Effector memory CD8-positive, alpha-beta T cell (primary cell): ENCODE measurements around the gene VIPR1.
A peak's percentile ranks its signal among the peaks of the same experiment; 100 is the strongest.

ENCODE experiments used
- ATAC-seq: fragments of 150-1000 bp; cut with Tn5 transposase; replicated peaks from 2 replicates; pipeline ENCODE4 v1.10.0; 2021; ENCODE audit warnings: mild to moderate bottlenecking, moderate library complexity
- DNase-seq, 3 experiments: peaks; one replicate each; pipeline ENCODE4 v3.0.0; 2021
- H3K27ac Mint-ChIP-seq, 2 donors: one replicate each; pipeline ENCODE4 v1.8.0; 2022; ENCODE audit warnings: mild to moderate bottlenecking in 2 of 2, mixed read lengths in 2 of 2, moderate library complexity in 2 of 2
- H3K27me3 Mint-ChIP-seq, 2 donors: one replicate each; pipeline ENCODE4 v1.8.0; 2022; ENCODE audit warnings: mixed read lengths in 2 of 2
- H3K36me3 Mint-ChIP-seq: one replicate; pipeline ENCODE4 v1.8.0; 2022; ENCODE audit warnings: mild to moderate bottlenecking, moderate library complexity, mixed read lengths; ENCODE audit not compliant: insufficient read depth
- H3K4me1 Mint-ChIP-seq, 2 donors: one replicate each; pipeline ENCODE4 v1.8.0; 2022; ENCODE audit warnings: low read depth in 2 of 2, mixed read lengths in 2 of 2
- H3K4me3 Mint-ChIP-seq, 2 donors: one replicate each; pipeline ENCODE4 v1.8.0; 2022; ENCODE audit warnings: mild to moderate bottlenecking in 2 of 2, mixed read lengths in 2 of 2, moderate library complexity in 2 of 2
- H3K9me3 Mint-ChIP-seq, 2 donors: one replicate each; pipeline ENCODE4 v1.8.0; 2022; ENCODE audit warnings: mixed read lengths in 2 of 2

Gene VIPR1

DNA sequence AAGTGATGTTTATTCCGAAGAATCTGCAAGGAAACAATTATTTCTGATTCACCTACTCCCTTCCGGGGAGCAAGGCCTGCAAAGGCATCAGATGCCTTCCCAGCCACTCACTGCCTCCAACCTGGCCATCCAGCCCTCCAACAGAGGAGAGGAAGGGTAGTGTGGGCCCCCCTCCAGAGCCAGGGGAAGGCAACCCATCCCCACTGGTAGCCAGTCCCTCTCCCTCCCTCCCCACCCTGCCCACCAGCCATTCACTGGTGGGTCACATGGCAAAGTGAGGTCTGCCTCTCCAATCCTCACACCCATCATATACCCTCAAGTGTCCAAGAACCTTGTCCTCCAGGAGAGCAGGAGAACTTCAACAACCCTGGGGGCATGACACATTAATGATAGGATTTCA lies 2.4 kb upstream of the VIPR1 start:
- Mint-ChIP-seq H3K27me3 (peaks cover 45 to 61% of the 10 kb centered on the region in 2 donors), H3K4me3 (peak overlapping the region in 1 of 2 donors; percentile 86), H3K4me1 (peaks cover 6 to 22% of the 10 kb centered on the region in 2 donors), H3K9me3 (no peaks in the 10 kb centered on the region), H3K27ac (no peak overlapping the region), H3K36me3 (peaks cover 4% of the 10 kb centered on the region)
- no peak for ATAC-seq
- no peak for DNase-seq

GRCh38 chr3:42500909-42501308 lies 1.5 kb upstream of the VIPR1 start:
- Mint-ChIP-seq H3K4me1 (peaks cover 6 to 22% of the 10 kb centered on the region in 2 donors), H3K36me3 (peaks cover 4% of the 10 kb centered on the region), H3K4me3 (peak overlapping the region; percentile 86 to 92), H3K27ac (no peak overlapping the region), H3K27me3 (peaks cover 45 to 61% of the 10 kb centered on the region in 2 donors), H3K9me3 (no peaks in the 10 kb centered on the region)
- ATAC-seq (no peak), DNase-seq (no peak)

DNA sequence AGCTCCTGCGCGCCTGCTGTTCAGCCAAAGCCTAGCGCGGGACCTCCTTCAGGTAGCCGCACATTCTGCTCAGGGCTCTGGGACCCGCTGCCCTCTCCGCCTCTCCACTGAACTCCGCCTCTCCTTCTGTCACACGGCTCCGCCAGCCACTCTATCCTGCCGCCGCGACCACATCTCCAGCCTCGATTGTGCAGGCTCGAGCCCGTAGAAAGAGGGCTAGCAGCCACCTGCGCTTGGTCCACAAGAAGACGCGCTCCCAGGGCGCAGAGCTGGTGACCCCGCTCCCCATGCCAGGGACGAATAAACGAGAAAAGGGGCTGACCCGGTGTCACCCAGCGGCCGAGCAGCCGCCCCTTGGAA lies 1.1 kb upstream of the VIPR1 start:
- Mint-ChIP-seq H3K9me3 (no peaks in the 10 kb centered on the region), H3K4me3 (peak overlapping the region; percentile 86 to 92), H3K36me3 (peaks cover 4% of the 10 kb centered on the region), H3K4me1 (peaks cover 6 to 22% of the 10 kb centered on the region in 2 donors), H3K27me3 (peaks cover 45 to 61% of the 10 kb centered on the region in 2 donors), H3K27ac (no peak overlapping the region)
- ATAC-seq (no peak), DNase-seq (no peak)

DNA sequence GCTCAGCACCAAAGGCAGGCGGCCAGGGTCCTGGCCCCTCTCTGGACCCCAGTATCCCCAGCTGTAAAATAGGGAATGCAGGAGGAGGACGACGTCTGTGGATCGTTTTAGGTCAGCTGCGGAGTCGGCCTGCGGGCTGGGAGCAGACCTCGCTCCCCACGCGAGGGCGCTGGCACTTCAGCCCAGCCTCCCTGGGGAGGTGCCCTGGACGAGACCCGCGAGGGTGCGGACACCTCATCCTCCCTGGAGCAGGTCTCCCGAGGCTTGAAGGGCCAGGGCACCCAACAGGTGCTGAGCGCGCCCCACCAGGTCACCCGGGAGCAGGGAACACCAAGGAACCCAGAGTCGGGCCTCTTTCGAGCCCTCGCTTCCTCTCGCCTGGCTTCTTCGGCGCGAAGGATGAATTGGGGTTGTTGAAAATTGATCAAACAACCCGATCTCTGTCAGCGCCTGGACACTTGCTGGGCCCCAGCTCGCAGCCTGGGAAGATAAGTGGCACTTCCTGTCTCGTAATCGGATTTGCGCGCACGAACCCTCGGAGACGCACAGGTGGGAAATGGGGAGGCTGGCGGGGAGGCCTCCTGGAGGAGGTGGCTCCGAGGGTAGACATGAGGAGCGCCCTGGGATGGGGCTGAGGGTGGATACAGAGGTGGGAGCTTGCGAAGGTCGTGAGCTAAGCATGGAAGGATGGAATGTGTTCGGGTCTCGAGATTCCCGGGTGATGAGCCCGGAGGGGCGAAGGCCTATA lies 588 bp upstream of the VIPR1 start:
- Mint-ChIP-seq H3K27me3 (peaks cover 45 to 61% of the 10 kb centered on the region in 2 donors), H3K9me3 (no peaks in the 10 kb centered on the region), H3K36me3 (peaks cover 4% of the 10 kb centered on the region), H3K27ac (peak overlapping the region in 1 of 2 donors; percentile 53), H3K4me3 (peak overlapping the region; percentile 86 to 92), H3K4me1 (peaks cover 6 to 22% of the 10 kb centered on the region in 2 donors)
- peak; percentile 28 to 52 (median 44) for DNase-seq
- peak; percentile 52 for ATAC-seq

GRCh38 chr3:42503251-42503924 lies 945 bp downstream of the VIPR1 start:
- Mint-ChIP-seq H3K4me1 (peaks cover 6 to 27% of the 10 kb centered on the region in 2 donors), H3K27ac (peak overlapping the region; percentile 7 to 63), H3K36me3 (peaks cover 4% of the 10 kb centered on the region), H3K9me3 (no peaks in the 10 kb centered on the region), H3K4me3 (peak overlapping the region; percentile 46 to 92), H3K27me3 (peaks cover 30 to 48% of the 10 kb centered on the region in 2 donors)
- DNase-seq (no peak), ATAC-seq (no peak)

GRCh38 chr3:42503957-42504333 lies 1.5 kb downstream of the VIPR1 start:
- Mint-ChIP-seq H3K9me3 (no peaks in the 10 kb centered on the region), H3K36me3 (peaks cover 4% of the 10 kb centered on the region), H3K4me1 (peaks cover 6 to 31% of the 10 kb centered on the region in 2 donors), H3K27me3 (peaks cover 30 to 48% of the 10 kb centered on the region in 2 donors), H3K4me3 (peak overlapping the region; percentile 46 to 92), H3K27ac (no peak overlapping the region)
- no peak for ATAC-seq
- DNase-seq = no peak

DNA sequence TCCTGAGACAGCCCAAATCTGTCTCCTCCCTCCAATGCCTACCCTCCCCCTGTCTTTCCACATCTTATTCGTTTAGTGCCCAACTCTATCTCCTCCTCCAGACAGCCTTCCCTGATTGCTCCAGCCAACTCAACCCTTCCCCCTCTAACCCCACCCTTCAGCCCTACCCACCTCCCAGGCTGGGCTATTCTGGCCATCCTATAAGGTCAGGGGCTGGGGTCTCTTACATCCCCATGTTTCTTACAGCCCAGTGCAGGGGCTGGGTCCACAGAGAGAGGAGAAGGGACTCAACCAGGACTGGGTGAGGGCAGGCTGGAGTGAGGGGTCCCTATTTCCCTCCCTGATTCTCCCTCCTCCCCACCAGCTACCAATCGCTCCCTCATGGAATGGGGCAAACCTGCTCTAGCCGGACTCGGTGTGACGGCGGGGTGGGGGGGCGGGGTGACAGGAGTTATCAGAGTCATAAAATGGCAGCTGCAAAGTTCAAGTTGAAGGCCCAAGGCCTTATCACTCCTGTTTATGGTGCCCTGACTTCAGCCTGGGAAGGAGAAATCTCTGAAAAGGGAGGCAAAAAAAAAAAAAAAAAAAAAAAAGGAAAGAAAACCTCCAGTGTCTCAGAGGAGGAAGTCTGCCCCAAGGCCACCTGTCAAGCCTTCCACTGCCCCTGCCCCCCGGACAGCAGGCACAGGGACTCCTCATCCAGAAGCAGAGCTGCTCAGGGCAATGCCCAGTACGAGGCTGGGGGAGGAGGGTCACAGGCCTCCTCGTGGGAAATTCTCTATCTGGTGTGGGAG lies 2.1 kb downstream of the VIPR1 start:
- Mint-ChIP-seq H3K36me3 (peaks cover 4% of the 10 kb centered on the region), H3K4me3 (no peak overlapping the region), H3K9me3 (no peaks in the 10 kb centered on the region), H3K27me3 (peaks cover 28 to 47% of the 10 kb centered on the region in 2 donors), H3K4me1 (peaks cover 6 to 34% of the 10 kb centered on the region in 2 donors), H3K27ac (no peak overlapping the region)
- ATAC-seq (no peak), DNase-seq (no peak)

DNA sequence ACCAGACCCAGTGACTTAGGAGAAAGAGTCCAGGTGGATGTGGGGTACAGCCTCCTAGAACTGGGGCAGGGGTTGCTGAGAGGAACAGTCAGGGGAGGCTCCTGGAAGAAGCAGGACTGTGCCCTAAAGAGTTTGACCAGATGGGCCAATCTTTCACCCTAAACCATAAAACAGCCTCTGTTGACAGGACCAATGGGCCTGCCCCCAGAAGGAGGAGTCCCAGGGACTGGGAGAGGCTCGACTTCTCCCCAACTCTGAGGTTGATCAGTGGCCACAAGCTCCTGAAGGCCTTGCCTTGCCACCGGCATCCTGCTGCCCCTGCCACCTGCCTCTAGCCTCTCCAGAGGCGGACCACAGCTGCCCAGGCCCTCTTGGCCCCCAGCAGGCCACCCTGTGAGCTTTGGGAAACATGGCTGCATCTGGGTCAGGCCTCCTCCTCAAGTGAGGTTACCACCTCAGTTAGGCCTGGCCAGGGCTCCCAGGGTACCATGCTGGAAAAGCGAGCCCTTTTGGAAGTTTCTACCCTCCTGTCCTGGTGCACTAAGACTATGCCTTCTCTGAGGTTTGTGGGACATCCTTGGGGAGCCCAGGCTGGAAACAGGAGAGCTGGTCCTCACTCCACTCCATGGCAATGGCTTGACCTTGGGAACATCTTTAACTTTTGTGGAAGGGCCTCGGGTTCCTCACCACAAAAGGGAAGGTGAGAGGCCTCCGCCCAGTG lies 2.8 kb downstream of the VIPR1 start:
- Mint-ChIP-seq H3K27ac (peak overlapping the region in 1 of 2 donors; percentile 53), H3K4me1 (peaks cover 6 to 34% of the 10 kb centered on the region in 2 donors), H3K27me3 (peaks cover 21 to 47% of the 10 kb centered on the region in 2 donors), H3K36me3 (peaks cover 4% of the 10 kb centered on the region), H3K4me3 (no peak overlapping the region), H3K9me3 (no peaks in the 10 kb centered on the region)
- ATAC-seq = no peak
- no peak for DNase-seq

GRCh38 chr3:42505849-42506410 lies 3.5 kb downstream of the VIPR1 start:
- H3K27ac Mint-ChIP-seq = peak overlapping the region in 1 of 2 donors; percentile 53
- peaks cover 14 to 43% of the 10 kb centered on the region in 2 donors for H3K27me3 Mint-ChIP-seq
- no peak overlapping the region for H3K4me3 Mint-ChIP-seq
- H3K36me3 Mint-ChIP-seq = no peaks in the 10 kb centered on the region
- no peaks in the 10 kb centered on the region for H3K9me3 Mint-ChIP-seq
- ATAC-seq (no peak), DNase-seq (no peak)
- H3K4me1 Mint-ChIP-seq = peaks cover 6 to 28% of the 10 kb centered on the region in 2 donors

DNA sequence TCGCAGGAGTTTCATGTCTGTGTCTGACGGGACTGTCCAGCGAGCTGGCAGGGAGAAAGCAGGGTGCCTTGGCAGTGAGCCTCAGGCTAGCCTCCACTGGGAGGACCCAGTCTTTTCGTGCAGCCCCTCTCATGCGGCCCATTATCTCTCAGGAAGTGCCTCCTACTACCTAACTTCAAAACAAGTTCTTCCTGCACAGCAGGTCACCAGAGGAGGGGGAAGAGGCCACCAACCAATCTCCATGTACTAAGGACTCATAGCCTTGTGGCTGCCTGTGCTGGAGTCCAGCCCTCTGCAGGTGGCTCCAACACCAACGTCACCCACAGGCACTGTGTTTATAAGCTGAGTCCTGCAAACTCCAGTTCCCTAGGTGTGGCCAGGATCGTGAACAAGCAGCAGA lies 4.8 kb downstream of the VIPR1 start:
- Mint-ChIP-seq H3K27me3 (peaks cover 8 to 30% of the 10 kb centered on the region in 2 donors), H3K36me3 (no peaks in the 10 kb centered on the region), H3K4me1 (peaks cover 0 to 19% of the 10 kb centered on the region in 2 donors), H3K9me3 (no peaks in the 10 kb centered on the region), H3K27ac (peak overlapping the region in 1 of 2 donors; percentile 16), H3K4me3 (no peak overlapping the region)
- ATAC-seq (no peak), DNase-seq (no peak)

DNA sequence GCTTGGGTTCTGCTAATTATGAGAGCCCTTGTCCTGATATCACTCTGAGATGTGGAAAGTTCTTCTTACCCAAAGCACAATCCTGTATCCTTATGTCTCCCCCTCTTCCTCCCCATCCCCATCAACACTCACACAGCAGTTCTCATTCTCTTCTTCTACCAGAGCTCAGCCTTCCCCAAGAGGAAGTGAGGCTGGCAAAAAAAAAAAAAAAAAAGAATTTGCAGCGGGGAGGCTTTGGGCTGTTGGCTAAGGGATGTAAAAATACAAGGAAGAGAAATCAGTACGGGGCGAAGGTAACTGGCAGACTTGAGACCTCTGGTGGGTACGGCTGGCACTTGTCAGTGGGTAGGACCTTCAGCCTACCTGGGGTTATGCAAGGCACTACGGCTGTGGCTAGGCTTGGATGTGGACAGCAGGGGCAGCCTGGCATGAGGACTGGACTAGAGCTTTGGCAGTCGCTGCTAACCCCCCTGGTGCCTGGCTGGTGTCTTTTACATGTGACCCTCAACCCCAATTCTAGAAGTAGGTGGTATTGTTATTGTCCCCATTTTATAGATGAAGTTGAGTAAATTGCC lies 5.4 kb downstream of the VIPR1 start:
- H3K27me3 Mint-ChIP-seq = peaks cover 8 to 30% of the 10 kb centered on the region in 2 donors
- H3K27ac Mint-ChIP-seq = peak overlapping the region in 1 of 2 donors; percentile 16
- ATAC-seq = no peak
- H3K36me3 Mint-ChIP-seq = no peaks in the 10 kb centered on the region
- peaks cover 0 to 18% of the 10 kb centered on the region in 2 donors for H3K4me1 Mint-ChIP-seq
- H3K9me3 Mint-ChIP-seq = no peaks in the 10 kb centered on the region
- DNase-seq = no peak
- no peak overlapping the region for H3K4me3 Mint-ChIP-seq

DNA sequence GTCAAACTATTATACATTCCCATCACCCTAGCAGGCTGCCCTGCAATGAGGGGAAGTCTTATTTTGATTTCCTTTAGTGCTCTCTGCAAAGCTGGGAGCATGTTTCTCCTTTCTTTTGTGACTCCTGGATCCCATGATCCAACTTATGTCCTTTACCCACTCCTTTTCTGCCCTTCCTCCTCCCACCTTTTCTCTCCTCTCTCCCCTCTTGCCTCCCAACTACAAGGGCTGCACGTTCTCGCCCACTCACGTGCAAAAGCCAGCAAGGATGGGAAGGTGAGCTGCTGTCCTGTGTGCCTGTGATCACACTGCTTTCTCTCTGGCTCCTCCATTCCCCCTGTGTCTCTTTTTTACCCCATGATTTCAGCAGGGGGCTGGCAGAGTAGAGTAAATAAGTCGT lies 6.1 kb downstream of the VIPR1 start:
- Mint-ChIP-seq H3K27ac (no peak overlapping the region), H3K27me3 (peaks cover 8 to 25% of the 10 kb centered on the region in 2 donors), H3K4me1 (peaks cover 0 to 12% of the 10 kb centered on the region in 2 donors), H3K36me3 (no peaks in the 10 kb centered on the region), H3K9me3 (no peaks in the 10 kb centered on the region), H3K4me3 (no peak overlapping the region)
- no peak for ATAC-seq
- DNase-seq = no peak
